ENCODE results near the gene PIGQ. TPM values are rescaled to one million over a fixed set of nuclear protein-coding genes. Genes with fewer than 3 reads are reported as not detected.

Gene PIGQ
- total RNA-seq, 1 experiment from 2014 or later, result 38.8 TPM

DNA sequence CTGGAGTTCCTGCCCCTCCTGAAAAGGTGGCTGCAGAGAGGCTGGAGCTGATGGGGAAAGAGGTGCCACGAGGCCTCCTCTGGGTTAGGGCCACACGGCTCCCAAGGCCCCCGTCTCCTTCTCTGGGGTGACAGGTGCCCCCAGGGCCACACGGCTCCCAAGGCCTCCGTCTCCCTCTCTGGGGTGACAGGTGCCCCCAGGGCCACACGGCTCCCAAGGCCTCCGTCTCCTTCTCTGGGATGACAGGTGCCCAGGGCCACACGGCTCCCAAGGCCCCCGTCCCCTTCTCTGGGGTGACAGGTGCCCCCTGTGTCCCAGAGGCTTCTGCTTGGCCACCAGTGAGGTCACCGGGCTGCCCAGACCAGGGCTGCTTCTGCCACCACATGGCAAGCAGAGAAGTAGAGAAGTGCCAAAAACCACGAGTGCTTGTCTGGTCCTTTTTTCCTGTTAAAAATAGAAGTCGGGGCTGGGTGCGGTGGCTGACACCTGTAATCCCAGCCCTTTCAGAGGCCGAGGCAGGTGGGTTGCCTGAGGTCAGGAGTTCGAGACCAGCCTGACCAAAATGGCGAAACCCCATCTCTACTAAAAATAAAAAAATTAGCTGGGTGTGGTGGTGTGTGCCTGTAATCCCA lies 38.2 kb upstream of the PIGQ start:
- in situ Hi-C loops (cut with HindIII; ENCODE audit: low sequenced_read_pairs), result no loop called here
- peak; percentile 60 for DNase-seq (ENCODE audit: low spot score)

DNA sequence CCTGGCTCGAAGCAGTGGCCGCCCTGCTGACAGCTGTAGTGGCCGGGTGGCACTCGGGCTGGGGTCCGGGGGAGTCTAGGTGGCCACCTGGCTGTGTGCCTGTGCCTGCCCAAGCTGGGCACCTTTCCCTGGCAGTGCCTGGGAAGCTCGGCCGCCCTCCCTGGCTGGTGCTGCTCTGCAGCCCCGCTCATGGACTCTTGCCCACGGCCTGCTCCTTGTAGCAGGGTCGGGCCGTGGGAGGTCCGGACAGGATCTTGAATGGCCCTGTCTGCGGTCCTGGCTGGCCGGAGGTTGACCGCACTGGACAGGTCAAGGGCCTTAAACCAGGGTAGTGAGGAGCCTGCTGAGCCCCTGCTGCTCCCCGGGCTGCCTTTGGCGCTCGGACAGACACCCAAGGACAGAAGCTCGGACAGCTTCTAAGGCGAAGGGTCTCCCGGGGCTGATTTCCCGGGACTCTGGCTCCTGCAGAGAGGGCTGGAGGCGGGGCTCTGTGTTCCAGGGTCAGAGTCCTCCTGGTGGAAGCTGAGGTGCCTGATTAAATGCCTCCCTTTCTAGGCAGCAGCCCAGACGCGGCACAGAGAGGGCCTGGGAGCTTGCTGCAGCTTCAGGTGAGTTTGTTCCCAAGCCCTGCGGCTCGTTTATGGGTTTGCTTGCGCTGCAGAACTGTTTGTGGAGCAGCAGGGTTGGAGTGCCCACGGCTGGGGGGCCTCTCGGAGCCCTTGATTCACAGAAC lies 36.2 kb upstream of the PIGQ start:
- in situ Hi-C loops (cut with HindIII; ENCODE audit: low sequenced_read_pairs), result no loop called here
- peak; percentile 68 for DNase-seq (ENCODE audit: low spot score)

DNA sequence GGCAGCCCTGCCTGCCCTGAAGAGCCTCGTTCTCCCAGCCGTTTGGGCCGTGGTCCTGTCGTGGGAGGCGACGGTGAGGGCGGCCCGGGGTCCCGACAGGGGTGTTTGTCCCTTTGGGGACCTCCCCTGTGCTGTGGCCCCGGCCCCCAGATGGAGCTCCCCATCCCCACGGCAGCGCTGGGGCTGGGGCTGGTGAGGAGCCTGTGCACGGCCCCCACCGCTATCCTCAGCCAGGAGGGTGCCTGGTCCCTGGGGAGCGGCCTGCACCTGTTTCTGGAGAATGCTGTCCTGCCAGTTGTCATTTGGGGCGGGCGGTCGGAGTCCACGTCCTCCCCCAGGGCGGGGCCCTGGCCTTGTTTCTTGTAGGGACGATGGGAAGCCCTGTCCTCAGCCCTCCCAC lies 35.6 kb upstream of the PIGQ start:
- peak; percentile 39 for DNase-seq (ENCODE audit: low spot score)
- in situ Hi-C loops (cut with HindIII; ENCODE audit: low sequenced_read_pairs), result no loop called here

DNA sequence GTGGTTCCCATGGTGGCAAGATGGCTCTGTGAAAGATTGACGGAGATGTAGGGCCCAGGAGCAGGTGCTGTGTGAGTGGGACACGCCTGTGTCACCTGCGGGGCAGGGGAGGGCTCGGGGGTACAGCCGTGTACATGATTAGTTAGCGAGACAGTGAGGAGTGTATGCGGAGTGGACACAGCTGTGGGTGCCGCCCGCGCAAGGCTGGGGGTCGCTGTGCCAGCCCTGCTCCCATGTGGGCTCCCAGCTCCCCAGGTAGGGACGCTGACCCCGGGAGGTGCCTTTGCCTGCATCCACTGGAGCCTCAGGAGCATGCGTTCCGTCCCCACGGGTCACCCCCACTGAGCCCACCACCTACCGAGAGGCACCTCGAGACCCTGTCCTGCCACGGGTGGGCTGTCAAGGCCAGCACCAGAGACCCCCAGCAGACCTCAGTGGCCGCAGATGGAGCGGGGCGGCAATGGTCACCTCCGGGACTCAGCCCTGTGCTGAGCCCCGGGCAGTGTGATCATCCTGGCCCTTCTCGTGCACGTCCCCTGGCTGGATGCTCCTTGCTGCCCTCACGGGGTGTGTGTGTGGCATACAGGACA lies 34.8 kb upstream of the PIGQ start:
- in situ Hi-C loops (cut with HindIII; ENCODE audit: low sequenced_read_pairs), result no loop called here
- peak; percentile 64 for DNase-seq (ENCODE audit: low spot score)

DNA sequence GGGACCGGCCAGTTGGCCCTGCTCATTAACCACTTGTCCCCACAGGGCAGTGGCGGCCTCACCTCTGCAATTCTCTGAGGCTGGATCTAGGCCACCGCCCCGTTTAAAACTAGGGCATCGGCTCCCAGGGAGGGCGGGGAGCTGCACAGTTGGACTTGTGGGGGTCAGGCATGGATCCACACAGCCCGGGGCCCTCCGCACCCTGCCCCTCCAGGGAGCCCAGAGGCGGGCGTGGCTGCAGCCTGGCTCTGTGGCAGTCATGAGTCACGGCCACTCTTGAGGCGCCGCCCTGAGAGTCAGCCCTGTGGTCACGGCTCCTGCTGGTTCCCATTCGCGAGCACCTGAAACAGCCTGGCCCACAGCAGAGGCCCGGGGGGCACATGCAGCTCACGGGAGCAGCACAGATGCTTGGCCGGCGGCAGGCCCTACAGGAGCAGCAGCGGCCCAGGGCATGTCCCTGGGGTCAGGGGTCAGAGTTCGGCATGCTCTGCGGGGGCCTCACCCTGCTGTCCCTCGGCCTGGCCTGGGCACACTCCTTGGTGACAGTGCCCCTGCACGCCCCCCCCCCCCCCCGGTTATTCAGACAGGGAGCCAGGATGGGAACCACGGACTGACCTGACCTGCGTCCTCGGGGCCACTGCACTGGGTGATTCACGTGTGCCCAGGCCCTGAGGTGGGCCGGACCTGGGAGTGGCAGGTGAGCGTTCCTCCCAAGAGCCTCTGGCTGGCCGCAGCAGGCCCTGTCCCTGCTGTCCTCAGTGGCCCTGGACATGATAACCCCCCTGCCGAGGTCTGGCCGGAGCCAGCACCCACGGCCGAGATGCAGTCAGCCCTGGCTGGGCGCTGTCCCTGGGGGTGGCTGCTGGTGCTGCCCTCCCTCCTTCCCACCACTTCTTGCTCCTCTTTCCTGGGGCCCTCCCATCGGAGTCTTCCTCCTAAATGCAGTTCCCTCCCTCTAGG lies 34.0 kb upstream of the PIGQ start:
- in situ Hi-C loops (cut with HindIII; ENCODE audit: low sequenced_read_pairs), result no loop called here
- no peak for DNase-seq (ENCODE audit: low spot score)

DNA sequence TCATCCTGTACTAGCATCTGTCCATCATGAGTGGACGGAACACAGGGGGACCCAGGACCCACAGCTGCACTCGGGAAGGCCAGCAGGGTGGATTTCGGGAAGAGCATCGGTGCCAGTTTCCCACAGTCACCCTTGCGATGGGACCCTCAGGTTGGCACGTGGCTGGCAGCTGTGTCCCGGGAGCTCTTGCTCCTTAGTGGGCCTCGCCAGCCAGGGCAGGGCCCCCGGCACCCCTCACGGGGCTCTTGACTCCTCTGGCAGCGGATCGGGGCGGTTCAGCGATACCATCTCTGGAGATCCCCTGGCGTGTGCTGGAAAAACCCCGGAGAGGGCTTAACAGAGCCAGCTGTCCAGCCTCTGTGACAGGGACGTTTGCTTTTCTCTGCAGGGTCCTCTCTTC lies 33.0 kb upstream of the PIGQ start:
- in situ Hi-C loops (cut with HindIII; ENCODE audit: low sequenced_read_pairs), result no loop called here
- no peak for DNase-seq (ENCODE audit: low spot score)

DNA sequence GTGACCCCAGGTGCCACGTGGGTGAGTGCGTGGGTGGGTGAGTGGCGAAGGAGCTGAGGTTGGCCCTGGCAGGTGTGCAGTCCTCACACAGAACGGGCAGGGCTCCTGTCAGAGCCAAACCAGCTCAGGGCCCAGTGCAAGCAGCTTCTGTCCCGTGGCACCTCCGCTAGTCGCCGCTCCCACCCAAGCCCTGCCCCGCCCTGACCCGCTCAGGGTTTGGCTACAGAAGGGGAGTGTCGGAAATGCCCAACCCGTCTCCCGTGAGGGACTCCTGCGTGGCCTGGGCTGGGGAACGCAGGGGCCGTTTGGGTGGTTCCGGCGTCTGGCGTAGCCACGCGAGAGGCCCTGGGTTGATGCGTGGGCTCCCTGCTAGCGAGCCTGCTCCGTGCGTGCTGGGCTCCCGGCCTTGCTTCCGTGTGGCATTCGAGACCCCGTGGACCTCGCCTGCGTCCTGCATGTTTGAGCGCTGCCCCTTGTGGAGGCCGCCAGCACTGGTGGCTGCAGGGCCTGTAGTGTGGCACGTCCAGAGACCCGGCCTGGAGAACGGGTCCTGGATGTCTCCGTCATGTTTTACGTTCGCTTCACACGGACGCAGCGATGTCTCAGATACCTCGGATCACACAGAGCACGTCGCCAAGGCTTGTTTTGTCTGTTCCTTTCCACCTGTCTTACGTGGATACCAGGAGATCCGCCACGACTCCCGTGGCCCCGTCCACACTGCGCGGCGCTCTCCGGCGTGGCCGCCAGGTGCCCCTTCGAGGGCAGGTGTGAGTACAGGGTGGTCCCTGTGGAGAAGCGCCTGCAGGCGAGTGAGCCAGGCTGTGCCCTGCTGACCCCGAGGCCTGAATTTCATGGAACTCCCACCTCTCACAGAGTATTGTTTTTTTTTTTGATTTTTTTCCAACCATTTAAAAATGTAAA lies 32.1 kb upstream of the PIGQ start:
- no peak for DNase-seq (ENCODE audit: low spot score)
- in situ Hi-C loops (cut with HindIII; ENCODE audit: low sequenced_read_pairs), result no loop called here

DNA sequence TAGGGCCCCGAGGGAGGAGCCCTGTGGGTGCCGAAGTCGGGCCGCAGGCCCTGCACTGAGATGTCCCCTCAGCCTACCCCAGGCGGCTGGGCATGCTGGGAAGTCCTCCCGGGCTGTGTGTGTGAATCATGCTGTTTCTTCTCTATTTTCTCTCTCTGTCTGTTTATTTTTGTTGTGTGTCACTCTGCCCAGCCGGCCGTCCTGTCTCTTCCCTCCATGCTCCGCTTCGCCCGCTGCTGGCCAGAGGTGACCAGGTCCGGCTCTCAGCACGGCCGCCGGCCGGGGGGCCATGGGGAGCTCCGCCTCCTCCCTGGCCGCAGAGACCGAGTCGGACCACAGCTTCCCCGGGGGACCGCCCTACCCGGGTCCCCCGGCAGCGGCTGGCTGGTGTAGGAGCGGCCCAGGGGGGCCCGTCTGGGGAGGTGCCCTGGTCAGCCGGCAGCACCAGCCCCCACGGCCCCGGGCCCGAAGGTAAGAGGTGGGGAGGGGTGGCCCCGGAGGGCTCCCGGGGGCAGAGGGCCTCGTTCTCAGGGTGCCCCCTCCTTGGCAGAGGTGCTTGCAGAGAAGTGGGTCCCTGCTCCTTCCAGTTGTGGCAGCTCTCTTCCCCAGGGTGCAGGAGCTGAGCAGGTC lies 29.8 kb upstream of the PIGQ start:
- in situ Hi-C loops (cut with HindIII; ENCODE audit: low sequenced_read_pairs), result no loop called here
- DNase-seq (ENCODE audit: low spot score), result no peak

DNA sequence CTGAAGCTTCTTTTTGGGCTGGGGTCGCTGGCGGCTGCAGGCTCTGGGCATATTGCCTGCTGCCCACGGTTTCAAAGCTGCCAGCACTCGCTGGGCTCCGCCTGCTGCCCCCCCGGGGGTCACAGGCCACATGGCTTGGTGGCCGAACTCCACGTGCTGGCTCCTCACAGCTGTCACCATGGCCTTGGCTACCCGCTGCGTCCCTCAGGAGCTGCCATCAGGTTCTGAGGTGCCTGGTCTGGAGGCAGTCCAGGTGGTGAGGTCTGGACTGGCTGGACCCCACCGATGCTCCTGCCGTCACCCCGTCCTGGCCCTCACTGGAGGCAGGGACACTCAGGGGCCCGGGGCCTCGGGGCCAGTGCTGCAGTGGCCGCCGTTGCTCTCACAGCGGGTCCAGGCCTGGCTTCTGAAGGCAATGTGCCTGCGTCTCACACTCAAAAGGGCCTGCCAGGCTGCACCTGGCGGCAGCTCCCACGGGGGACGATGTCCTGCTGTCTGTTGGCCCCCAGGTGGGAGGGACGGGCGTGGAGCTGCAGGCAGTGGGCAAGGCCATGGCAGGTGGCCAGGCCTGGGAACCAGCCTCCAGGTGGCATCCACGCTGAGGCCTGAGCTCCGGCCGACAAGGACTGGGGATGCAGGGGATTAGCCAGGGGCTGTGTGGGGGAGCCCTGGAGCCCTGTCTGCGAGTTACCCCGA lies 29.0 kb upstream of the PIGQ start:
- in situ Hi-C loops (cut with HindIII; ENCODE audit: low sequenced_read_pairs), result no loop called here
- peak; percentile 55 for DNase-seq (ENCODE audit: low spot score)

DNA sequence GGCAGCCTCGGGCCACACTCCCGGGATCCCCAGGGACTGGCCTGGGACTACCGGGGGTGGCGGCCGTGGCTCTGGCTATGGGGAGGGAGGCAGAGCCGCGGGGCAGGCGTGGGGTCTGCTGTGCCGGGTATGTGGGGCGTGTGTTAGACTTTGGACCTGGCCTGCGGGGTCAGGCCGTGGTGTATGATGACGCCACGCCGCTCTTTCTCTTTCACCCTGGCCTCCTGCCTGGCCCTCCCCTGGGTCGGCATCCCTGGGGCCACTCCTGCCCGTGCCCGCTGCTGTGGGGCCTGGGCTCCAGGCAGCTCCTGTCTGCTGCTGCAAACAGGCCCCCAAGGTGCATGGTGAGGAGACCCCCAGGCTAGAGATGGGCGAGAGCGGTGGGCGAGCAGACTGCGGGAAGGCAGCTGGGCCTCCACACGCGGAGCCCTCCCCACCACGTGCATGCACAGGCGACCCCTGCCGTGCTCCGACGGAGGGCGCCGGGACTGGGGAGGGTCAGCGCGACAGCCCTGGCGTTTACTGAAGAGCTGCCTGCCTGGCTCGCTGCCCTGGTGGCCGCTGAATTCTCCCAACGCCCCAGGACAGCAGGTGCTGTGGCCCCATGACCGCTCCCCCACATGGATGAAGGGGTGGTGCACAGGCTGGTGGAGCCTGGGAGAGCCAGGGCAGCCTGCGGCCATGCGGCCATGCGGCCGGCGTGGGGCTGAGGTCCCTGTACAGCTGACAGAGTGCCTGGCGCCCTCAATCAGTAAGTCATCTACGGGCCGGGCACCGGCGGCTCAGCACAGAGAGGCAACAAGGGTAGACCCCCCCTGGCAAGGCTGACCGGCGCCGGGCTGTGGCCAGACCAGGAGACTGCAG lies 26.2 kb upstream of the PIGQ start:
- DNase-seq (ENCODE audit: low spot score), result no peak
- in situ Hi-C loops (cut with HindIII; ENCODE audit: low sequenced_read_pairs), result no loop called here

DNA sequence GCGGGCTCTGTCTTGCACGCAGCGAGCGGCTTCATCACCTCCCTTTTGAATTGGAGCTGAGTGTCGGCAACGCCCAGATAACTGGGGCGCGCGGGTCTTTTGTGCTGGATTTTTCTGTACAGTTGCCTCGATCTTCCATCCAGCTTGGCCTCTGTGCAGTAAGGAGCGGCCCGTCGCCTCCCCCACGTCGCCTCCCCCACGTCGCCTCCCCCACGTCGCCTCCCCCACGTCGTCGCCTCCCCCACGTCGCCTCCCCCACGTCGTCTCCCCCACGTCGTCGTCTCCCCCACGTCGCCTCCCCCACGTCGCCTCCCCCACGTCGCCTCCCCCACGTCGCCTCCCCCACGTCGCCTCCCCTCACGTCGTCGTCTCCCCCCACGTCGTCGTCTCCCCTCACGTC lies 25.3 kb upstream of the PIGQ start:
- DNase-seq (ENCODE audit: low spot score), result no peak
- in situ Hi-C loops (cut with HindIII; ENCODE audit: low sequenced_read_pairs), result no loop called here

DNA sequence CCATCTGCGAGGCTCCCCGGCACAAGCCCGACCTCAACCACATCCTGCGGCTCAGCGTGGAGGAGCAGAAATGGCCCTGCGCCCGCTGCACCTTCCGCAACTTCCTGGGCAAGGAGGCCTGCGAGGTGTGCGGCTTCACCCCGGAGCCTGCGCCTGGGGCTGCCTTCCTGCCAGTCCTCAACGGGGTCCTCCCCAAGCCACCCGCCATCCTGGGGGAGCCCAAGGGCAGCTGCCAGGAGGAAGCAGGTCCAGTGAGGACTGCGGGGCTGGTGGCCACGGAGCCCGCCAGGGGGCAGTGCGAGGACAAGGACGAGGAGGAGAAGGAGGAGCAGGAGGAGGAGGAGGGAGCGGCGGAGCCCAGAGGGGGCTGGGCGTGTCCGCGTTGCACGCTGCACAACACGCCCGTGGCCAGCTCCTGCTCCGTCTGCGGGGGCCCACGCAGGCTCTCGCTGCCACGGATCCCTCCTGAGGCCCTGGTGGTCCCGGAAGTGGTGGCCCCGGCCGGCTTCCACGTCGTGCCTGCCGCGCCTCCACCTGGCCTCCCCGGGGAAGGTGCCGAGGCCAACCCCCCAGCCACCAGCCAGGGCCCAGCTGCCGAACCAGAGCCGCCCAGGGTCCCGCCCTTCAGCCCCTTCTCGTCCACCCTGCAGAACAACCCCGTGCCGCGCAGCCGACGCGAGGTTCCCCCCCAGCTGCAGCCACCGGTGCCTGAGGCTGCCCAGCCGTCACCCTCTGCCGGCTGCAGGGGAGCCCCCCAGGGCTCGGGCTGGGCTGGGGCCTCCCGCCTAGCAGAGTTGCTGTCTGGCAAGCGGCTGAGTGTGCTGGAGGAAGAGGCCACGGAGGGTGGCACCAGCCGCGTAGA lies 22.6 kb upstream of the PIGQ start:
- peak; percentile 92 for DNase-seq (ENCODE audit: low spot score)
- in situ Hi-C loops (cut with HindIII; ENCODE audit: low sequenced_read_pairs), result no loop called here

DNA sequence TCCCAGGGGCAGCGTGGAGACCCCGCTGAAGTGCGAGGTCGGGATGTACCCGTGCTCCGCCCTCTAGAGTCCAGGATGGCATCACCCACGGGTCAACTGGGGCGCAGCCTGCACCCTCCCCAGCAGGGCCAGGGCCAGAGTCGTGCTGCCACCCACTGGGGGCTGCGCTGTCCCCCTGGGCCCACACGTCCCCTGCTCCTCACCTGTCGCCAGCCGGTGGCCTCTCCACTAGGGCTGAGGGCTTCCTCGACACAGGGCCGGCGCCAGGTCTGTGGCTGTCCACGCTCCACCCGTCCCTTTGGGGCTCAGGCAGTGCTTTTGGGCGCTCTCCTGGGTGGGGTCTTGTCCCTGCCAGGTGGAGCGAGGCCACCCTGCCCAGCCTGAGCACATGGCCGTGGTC lies 21.2 kb upstream of the PIGQ start:
- no peak for DNase-seq (ENCODE audit: low spot score)
- in situ Hi-C loops (cut with HindIII; ENCODE audit: low sequenced_read_pairs), result no loop called here

DNA sequence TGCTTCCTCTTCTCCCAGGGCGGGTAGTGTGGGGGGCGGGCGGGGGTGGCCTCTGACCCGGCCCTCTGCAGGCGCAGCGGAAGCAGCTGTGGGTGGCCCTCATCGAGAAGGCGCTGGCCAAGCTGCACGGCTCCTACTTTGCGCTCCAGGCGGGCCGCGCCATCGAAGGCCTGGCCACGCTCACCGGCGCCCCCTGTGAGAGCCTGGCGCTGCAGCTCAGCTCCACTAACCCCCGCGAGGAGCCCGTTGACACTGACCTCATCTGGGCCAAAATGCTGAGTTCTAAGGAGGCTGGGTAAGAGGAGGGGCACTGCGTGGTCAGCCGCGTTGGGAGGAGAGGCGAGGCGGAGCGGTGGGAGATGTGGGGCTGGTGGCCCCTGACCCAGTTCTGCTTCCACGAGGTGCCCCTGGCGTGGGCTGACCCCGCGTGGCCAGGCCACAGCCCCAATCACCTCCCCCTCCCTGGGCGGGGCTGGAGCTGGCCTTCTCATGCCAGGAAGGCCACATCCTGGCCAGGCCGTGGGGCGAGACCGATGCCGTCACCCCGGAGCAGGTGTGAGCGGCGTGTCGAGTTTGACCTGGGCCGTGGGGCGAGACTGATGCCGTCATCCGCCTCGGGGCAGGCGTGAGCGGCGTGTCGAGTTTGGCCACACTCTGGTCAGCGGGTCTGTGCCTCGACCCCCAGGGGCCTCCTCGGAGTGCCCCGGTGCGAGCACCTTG lies 20.1 kb upstream of the PIGQ start:
- DNase-seq (ENCODE audit: low spot score), result no peak
- in situ Hi-C loops (cut with HindIII; ENCODE audit: low sequenced_read_pairs), result no loop called here

DNA sequence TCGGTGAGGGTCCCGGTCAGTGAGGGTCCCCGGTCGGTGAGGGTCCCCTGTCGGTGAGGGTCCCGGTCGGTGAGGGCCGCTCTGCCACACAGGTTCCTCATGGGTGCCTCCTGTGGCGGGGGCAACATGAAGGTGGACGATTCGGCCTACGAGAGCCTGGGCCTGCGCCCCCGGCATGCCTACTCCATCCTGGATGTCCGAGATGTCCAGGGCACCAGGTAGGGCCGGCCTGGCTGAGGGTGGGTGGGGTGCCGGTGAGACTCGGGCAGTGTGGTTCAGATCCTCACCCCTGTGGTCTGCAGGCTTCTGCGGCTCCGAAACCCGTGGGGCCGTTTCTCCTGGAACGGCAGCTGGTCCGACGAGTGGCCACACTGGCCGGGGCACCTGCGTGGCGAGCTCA lies 18.6 kb upstream of the PIGQ start:
- DNase-seq (ENCODE audit: low spot score), result no peak
- in situ Hi-C loops (cut with HindIII; ENCODE audit: low sequenced_read_pairs), result no loop called here
